Nephron (organoid): ENCODE results near the gene TEX35.
"Not testable (repeated sequence)": the region's sequence is repeated elsewhere in the genome, so short reads cannot be mapped to it uniquely, and the experiment has no call there.

Experiments used
- H3K27ac Mint-ChIP-seq, 3 experiments: 2 replicates each; pipeline ENCODE4 v1.8.0; 2020; ENCODE audit warnings: mixed read lengths in 3 of 3, mild to moderate bottlenecking in 2 of 3, moderate library complexity in 1 of 3
- H3K27me3 Mint-ChIP-seq: 2 replicates; pipeline ENCODE4 v1.8.0; 2021; ENCODE audit warnings: low read depth, mild to moderate bottlenecking, moderate library complexity, mixed read lengths
- H3K36me3 Mint-ChIP-seq: 2 replicates; pipeline ENCODE4 v1.8.0; 2020; ENCODE audit warnings: low read depth, mixed read lengths
- H3K4me1 Mint-ChIP-seq: 2 replicates; pipeline ENCODE4 v1.8.0; 2020; ENCODE audit warnings: mixed read lengths
- H3K4me3 Mint-ChIP-seq, 3 experiments: 2 replicates each; pipeline ENCODE4 v1.8.0; 2020; ENCODE audit warnings: mild to moderate bottlenecking in 3 of 3, mixed read lengths in 3 of 3, moderate library complexity in 2 of 3
- H3K9me3 Mint-ChIP-seq: 2 replicates; pipeline ENCODE4 v1.8.0; 2020; ENCODE audit warnings: mixed read lengths
- CTCF ChIP-seq, 3 experiments: fragments of 200-600 bp; sonication (generic); IDR thresholded peaks; one replicate each; pipeline ENCODE4 v1.5.0; 2021; ENCODE audit warnings: antibody characterized with exemption in 3 of 3; ENCODE audit not compliant: unreplicated experiment in 3 of 3

Gene TEX35

GRCh38 chr1:178500936-178501554 lies 11.9 kb upstream of the TEX35 start:
- Mint-ChIP-seq H3K4me3 (no peak overlapping the region), H3K27ac (peak overlapping the region in 1 of 3 experiments; percentile 14), H3K9me3 (no peaks in the 10 kb centered on the region), H3K27me3 (peaks cover 9% of the 10 kb centered on the region), H3K4me1 (no peaks in the 10 kb centered on the region), H3K36me3 (no peaks in the 10 kb centered on the region)
- no peak for TF ChIP-seq CTCF (IDR thresholded peaks at IDR 0.05; ENCODE audit: unreplicated experiment in 3 of 3)

- Mint-ChIP-seq H3K27me3 (peaks cover 9% of the 10 kb centered on the region), H3K36me3 (no peaks in the 10 kb centered on the region), H3K27ac (no peak overlapping the region), H3K9me3 (no peaks in the 10 kb centered on the region), H3K4me1 (no peaks in the 10 kb centered on the region), H3K4me3 (no peak overlapping the region)
- peak; percentile 76 to 85 (median 82) for TF ChIP-seq CTCF (IDR thresholded peaks at IDR 0.05; ENCODE audit: unreplicated experiment in 3 of 3)
Measured at GRCh38 chr1:178501705-178502329, 11.1 kb upstream of the TEX35 start.

GRCh38 chr1:178502330-178502714 lies 10.6 kb upstream of the TEX35 start:
- no peak for TF ChIP-seq CTCF (IDR thresholded peaks at IDR 0.05; ENCODE audit: unreplicated experiment in 3 of 3)
- Mint-ChIP-seq H3K27me3 (peaks cover 9% of the 10 kb centered on the region), H3K4me3 (no peak overlapping the region), H3K9me3 (no peaks in the 10 kb centered on the region), H3K27ac (no peak overlapping the region), H3K36me3 (no peaks in the 10 kb centered on the region), H3K4me1 (no peaks in the 10 kb centered on the region)

DNA sequence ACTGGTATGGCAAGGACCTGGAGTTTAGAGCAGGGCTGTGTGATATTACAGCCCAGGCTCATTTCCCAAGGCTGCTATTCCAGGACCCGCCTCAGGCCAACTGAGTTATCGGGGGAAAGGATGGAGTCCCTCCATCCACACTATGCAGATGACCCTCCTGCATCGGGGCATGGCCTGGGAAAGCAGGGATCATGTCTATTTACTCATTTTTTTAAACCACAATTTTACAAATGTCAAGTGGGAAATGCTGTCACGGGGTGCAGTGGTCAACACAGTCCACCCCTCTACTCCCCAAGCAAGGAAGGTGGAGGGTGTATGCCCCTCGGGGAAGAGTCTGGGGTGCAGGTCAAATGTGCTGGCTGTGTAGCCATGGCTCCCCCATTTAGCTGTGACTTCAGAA lies 10.1 kb upstream of the TEX35 start:
- Mint-ChIP-seq H3K4me3 (no peak overlapping the region), H3K9me3 (no peaks in the 10 kb centered on the region), H3K4me1 (no peaks in the 10 kb centered on the region), H3K27me3 (peaks cover 9% of the 10 kb centered on the region), H3K27ac (no peak overlapping the region), H3K36me3 (no peaks in the 10 kb centered on the region)
- TF ChIP-seq CTCF (IDR thresholded peaks at IDR 0.05; ENCODE audit: unreplicated experiment in 3 of 3), result no peak

- H3K27ac Mint-ChIP-seq, H3K4me3 Mint-ChIP-seq, H3K4me1 Mint-ChIP-seq, H3K9me3 Mint-ChIP-seq, H3K27me3 Mint-ChIP-seq, H3K36me3 Mint-ChIP-seq: not testable (repeated sequence)
Measured at GRCh38 chr1:178503316-178503715, 9.6 kb upstream of the TEX35 start.

DNA sequence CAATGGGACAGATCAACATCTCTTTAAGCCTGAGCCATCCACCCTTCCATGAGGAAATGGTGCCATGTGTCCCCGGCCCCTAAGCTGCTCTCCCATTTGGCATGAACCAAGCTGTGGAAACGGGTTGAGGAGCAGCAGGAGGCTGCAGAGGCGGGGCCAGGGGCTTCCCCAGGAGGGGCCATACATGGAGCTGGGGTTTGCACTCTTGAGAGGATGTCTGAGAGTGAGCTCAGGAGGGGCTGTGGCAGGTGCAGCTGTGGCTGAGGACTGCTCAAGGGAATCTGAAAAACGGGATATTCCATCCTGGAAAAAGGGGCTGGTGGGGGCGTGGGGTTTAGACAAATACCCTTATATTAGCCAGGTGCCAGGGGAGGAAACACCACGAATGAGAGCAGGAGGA lies 9.1 kb upstream of the TEX35 start:
- no peaks in the 10 kb centered on the region for H3K36me3 Mint-ChIP-seq
- no peak for TF ChIP-seq CTCF (IDR thresholded peaks at IDR 0.05; ENCODE audit: unreplicated experiment in 3 of 3)
- H3K27ac Mint-ChIP-seq, result no peak overlapping the region
- H3K4me3 Mint-ChIP-seq, result no peak overlapping the region
- H3K9me3 Mint-ChIP-seq, result no peaks in the 10 kb centered on the region
- peaks cover under 1% of the 10 kb centered on the region for H3K4me1 Mint-ChIP-seq
- H3K27me3 Mint-ChIP-seq, result peaks cover 9% of the 10 kb centered on the region
